Stimulated activated CD4-positive, alpha-beta T cell treated with anti-CD3 and anti-CD28 coated beads, Interleukin-2, amount 100 ng/mL, for 24 hours (primary cell): Measurements from ENCODE around the gene PNMA8C.
A peak's percentile ranks its signal among the peaks of the same experiment; 100 is the strongest.

ENCODE experiments used
- DNase-seq, 2 donors: peaks; one replicate each; pipeline ENCODE4 v3.0.0-alpha.2; 2020

The PNMA8C gene

GRCh38 chr19:46428239-46429135 is at the start of gene PNMA8C:
Gene PNMA8C, minus strand, starts transcription at chr19:46428936. Its CDS starts 577 bp downstream, at chr19:46428359.
- DNase-seq: peak; percentile 46 to 67

- no peak for DNase-seq
Measured at GRCh38 chr19:46475986-46476385, 47.2 kb upstream of the PNMA8C start.

GRCh38 chr19:46474211-46474610 is 45.5 kb upstream of the PNMA8C start:
- DNase-seq: no peak

- no peak for DNase-seq
Measured at GRCh38 chr19:46472592-46472991, 43.9 kb upstream of the PNMA8C start.

- no peak for DNase-seq
Measured at GRCh38 chr19:46471811-46472543, 43.2 kb upstream of the PNMA8C start.

GRCh38 chr19:46471116-46471733 is 42.5 kb upstream of the PNMA8C start, which contains the start of gene PNMA8A:
Gene PNMA8A, minus strand, starts transcription at chr19:46471563. Its CDS starts 528 bp downstream, at chr19:46471035.
- DNase-seq: no peak

GRCh38 chr19:46470376-46470775 is 41.6 kb upstream of the PNMA8C start:
- no peak for DNase-seq

GRCh38 chr19:46469541-46470185 is 40.9 kb upstream of the PNMA8C start:
- no peak for DNase-seq

GRCh38 chr19:46466536-46467196 is 37.9 kb upstream of the PNMA8C start:
- DNase-seq: peak in 1 of 2 donors; percentile 20

GRCh38 chr19:46463516-46463915 is 34.8 kb upstream of the PNMA8C start:
- no peak for DNase-seq

GRCh38 chr19:46461537-46461936 is 32.8 kb upstream of the PNMA8C start:
- DNase-seq: no peak

GRCh38 chr19:46460981-46461380 is 32.2 kb upstream of the PNMA8C start:
- no peak for DNase-seq

GRCh38 chr19:46460055-46460454 is 31.3 kb upstream of the PNMA8C start:
- DNase-seq: no peak

- no peak for DNase-seq
Measured at GRCh38 chr19:46456930-46457329, 28.2 kb upstream of the PNMA8C start.

GRCh38 chr19:46454244-46454643 is 25.5 kb upstream of the PNMA8C start:
- DNase-seq: no peak

GRCh38 chr19:46453661-46454060 is 24.9 kb upstream of the PNMA8C start:
- no peak for DNase-seq

- DNase-seq: no peak
Measured at GRCh38 chr19:46452186-46452585, 23.4 kb upstream of the PNMA8C start.

GRCh38 chr19:46451352-46451751 is 22.6 kb upstream of the PNMA8C start:
- no peak for DNase-seq

GRCh38 chr19:46450737-46451136 is 22.0 kb upstream of the PNMA8C start:
- no peak for DNase-seq

GRCh38 chr19:46449228-46449627 is 20.5 kb upstream of the PNMA8C start:
- DNase-seq: no peak

GRCh38 chr19:46448601-46449000 is 19.9 kb upstream of the PNMA8C start:
- no peak for DNase-seq

- DNase-seq: no peak
Measured at GRCh38 chr19:46447824-46448223, 19.1 kb upstream of the PNMA8C start.
